GM18951 (cell line): ENCODE measurements around the gene RASL12.

Experiments used
- POLR2A ChIP-seq: IDR thresholded peaks from 4 replicates; pipeline ENCODE4 v1.6.1; 2011; ENCODE audit warnings: mild to moderate bottlenecking; ENCODE audit not compliant: insufficient read length, insufficient read depth; ENCODE audit errors: extremely low read depth
- in situ Hi-C: fragments of 300-500 bp; cut with MboI; formaldehyde crosslinking; loops from one replicate; pipeline ENCODE4 v1.12.0; 2022; ENCODE audit warnings: low sequenced_read_pairs, mixed read lengths, inconsistent platforms; ENCODE audit not compliant: unreplicated experiment

RASL12 gene

GRCh38 chr15:65004993-65005392, 62.8 kb downstream of the RASL12 start:
- no peak for TF ChIP-seq POLR2A
- in situ Hi-C loops = no loop called here
